Activated CD4-positive, alpha-beta memory T cell treated with anti-CD3 and anti-CD28 coated beads for 36 hours (primary cell): ENCODE results near the gene FASTKD1. TPM values are rescaled to one million over a fixed set of nuclear protein-coding genes. Genes with fewer than 3 reads are reported as not detected.
A peak's percentile ranks its signal among the peaks of the same experiment; 100 is the strongest.
"Not testable (repeated sequence)": the region's sequence is repeated elsewhere in the genome, so short reads cannot be mapped to it uniquely, and the experiment has no call there.

Source experiments
- CTCF ChIA-PET: fragments of 350-600 bp; sonication (Branson Sonifier 250); formaldehyde crosslinking; loops from one replicate; lab custom pipeline; 2021; ENCODE audit warnings: antibody characterized with exemption, inconsistent platforms; lab: Charles Lee
- POLR2A ChIA-PET: fragments of 350-600 bp; sonication (Branson Sonifier 250); formaldehyde crosslinking; loops from one replicate; lab custom pipeline; 2021; ENCODE audit warnings: antibody characterized with exemption; lab: Charles Lee
- DNase-seq: peaks from one replicate; pipeline ENCODE4 v3.0.0-alpha.2; 2020
- H3K27ac Mint-ChIP-seq: one replicate; pipeline ENCODE4 v1.8.0; 2021; ENCODE audit warnings: mixed read lengths
- H3K27me3 Mint-ChIP-seq: one replicate; pipeline ENCODE4 v1.8.0; 2021; ENCODE audit warnings: mixed read lengths
- H3K36me3 Mint-ChIP-seq: one replicate; pipeline ENCODE4 v1.8.0; 2021; ENCODE audit warnings: mixed read lengths
- H3K4me1 Mint-ChIP-seq: one replicate; pipeline ENCODE4 v1.8.0; 2021; ENCODE audit warnings: low read depth, mixed read lengths
- H3K4me3 Mint-ChIP-seq: one replicate; pipeline ENCODE4 v1.8.0; 2021; ENCODE audit warnings: mild to moderate bottlenecking, mixed read lengths
- H3K9me3 Mint-ChIP-seq: one replicate; pipeline ENCODE4 v1.8.0; 2021; ENCODE audit warnings: mixed read lengths
- intact Hi-C: fragments of 100-400 bp; cut with micrococcal nuclease; formaldehyde crosslinking; loops from one replicate; pipeline ENCODE4 v1.15.1; 2023
- total RNA-seq, 2 experiments: library from RNA; stranded (reverse); gene quantifications; one replicate each; pipeline ENCODE4 v1.2.3, GENCODE V29; 2021

The FASTKD1 gene
- total RNA-seq, 2 experiments from 2014 or later = 41.6 to 47.6 TPM

GRCh38 chr2:169571571-169571970 is 2.1 kb downstream of the FASTKD1 start:
- no peak overlapping the region for H3K27ac Mint-ChIP-seq
- H3K36me3 Mint-ChIP-seq = peaks cover 8% of the 10 kb centered on the region
- no peak overlapping the region for H3K4me3 Mint-ChIP-seq
- no peak for DNase-seq
- H3K9me3 Mint-ChIP-seq = no peaks in the 10 kb centered on the region
- CTCF ChIA-PET = interaction anchor here (0.9 to 1.1 kb wide), 2 partner anchors 9 to 92 kb away, joined by 3 to 4 read pairs; partner anchors contain the start of gene BBS5
- intact Hi-C loops = loop anchor here (5.0 to 10.0 kb wide), 2 partner anchors 94 to 207 kb away; partner anchors contain the start of genes BBS5 and LRP2
- H3K27me3 Mint-ChIP-seq = no peaks in the 10 kb centered on the region
- H3K4me1 Mint-ChIP-seq = peaks cover 25% of the 10 kb centered on the region
- POLR2A ChIA-PET = interaction anchor here (0.6 kb wide), 1 partner anchor 227 kb away, joined by 3 read pairs; the partner anchor contains the start of gene SSB

- intact Hi-C loops = loop anchor here (5.0 to 10.0 kb wide), 2 partner anchors 93 to 206 kb away; partner anchors contain the start of genes BBS5 and LRP2
- DNase-seq, H3K27ac Mint-ChIP-seq, POLR2A ChIA-PET, H3K9me3 Mint-ChIP-seq, CTCF ChIA-PET, H3K27me3 Mint-ChIP-seq, H3K4me3 Mint-ChIP-seq: not testable (repeated sequence)
- Mint-ChIP-seq H3K36me3 (peaks cover 11% of the 10 kb centered on the region), H3K4me1 (peaks cover 25% of the 10 kb centered on the region)
Measured at GRCh38 chr2:169570752-169571151, 2.9 kb downstream of the FASTKD1 start.

- Mint-ChIP-seq H3K27ac (no peak overlapping the region), H3K4me1 (peaks cover 25% of the 10 kb centered on the region), H3K4me3 (no peak overlapping the region), H3K36me3 (peaks cover 15% of the 10 kb centered on the region), H3K27me3 (no peaks in the 10 kb centered on the region), H3K9me3 (no peaks in the 10 kb centered on the region)
- CTCF ChIA-PET = no interaction called here
- POLR2A ChIA-PET = no interaction called here
- DNase-seq = no peak
- intact Hi-C loops = loop anchor here (5.0 to 10.0 kb wide), 2 partner anchors 93 to 205 kb away; partner anchors contain the start of genes BBS5 and LRP2
Measured at GRCh38 chr2:169569948-169570347, 3.7 kb downstream of the FASTKD1 start.

- CTCF ChIA-PET = no interaction called here
Measured at GRCh38 chr2:169565686-169566085, 8.0 kb downstream of the FASTKD1 start.

GRCh38 chr2:169562519-169562918 is 11.1 kb downstream of the FASTKD1 start:
- Mint-ChIP-seq H3K27ac (no peak overlapping the region), H3K4me1 (no peaks in the 10 kb centered on the region), H3K9me3 (no peaks in the 10 kb centered on the region), H3K4me3 (no peak overlapping the region), H3K27me3 (no peaks in the 10 kb centered on the region), H3K36me3 (peaks cover 26% of the 10 kb centered on the region)
- intact Hi-C loops = no loop called here
- DNase-seq = no peak
- CTCF ChIA-PET = interaction anchor here (1.2 kb wide), 1 partner anchor 9 kb away, joined by 4 read pairs; no protein-coding TSS in a partner anchor
- POLR2A ChIA-PET = interaction anchor here (1.0 kb wide), 1 partner anchor 11 kb away, joined by 3 read pairs; the partner anchor contains the start of gene FASTKD1

More at GRCh38 chr2:169565686-169566085, 8.0 kb downstream of the FASTKD1 start:
- no peak for DNase-seq
- Mint-ChIP-seq H3K36me3 (peaks cover 26% of the 10 kb centered on the region), H3K27ac (no peak overlapping the region), H3K9me3 (no peaks in the 10 kb centered on the region), H3K4me1 (peaks cover 11% of the 10 kb centered on the region), H3K27me3 (no peaks in the 10 kb centered on the region), H3K4me3 (no peak overlapping the region)
- intact Hi-C loops = no loop called here
- POLR2A ChIA-PET = no interaction called here

GRCh38 chr2:169562084-169562483 is 11.6 kb downstream of the FASTKD1 start:
- H3K27me3 Mint-ChIP-seq, intact Hi-C loops, H3K27ac Mint-ChIP-seq, H3K4me1 Mint-ChIP-seq, DNase-seq, H3K4me3 Mint-ChIP-seq, H3K9me3 Mint-ChIP-seq: not testable (repeated sequence)
- POLR2A ChIA-PET = interaction anchor here (1.0 kb wide), 1 partner anchor 12 kb away, joined by 3 read pairs; the partner anchor contains the start of gene FASTKD1
- CTCF ChIA-PET = interaction anchor here (1.2 kb wide), 1 partner anchor 10 kb away, joined by 4 read pairs; no protein-coding TSS in a partner anchor
- peaks cover 26% of the 10 kb centered on the region for H3K36me3 Mint-ChIP-seq

GRCh38 chr2:169561364-169561763 is 12.3 kb downstream of the FASTKD1 start:
- Mint-ChIP-seq H3K27me3 (no peaks in the 10 kb centered on the region), H3K9me3 (no peaks in the 10 kb centered on the region), H3K36me3 (peaks cover 26% of the 10 kb centered on the region), H3K4me3 (no peak overlapping the region), H3K27ac (no peak overlapping the region), H3K4me1 (no peaks in the 10 kb centered on the region)
- intact Hi-C loops = loop anchor here (2.0 kb wide), 1 partner anchor 89 kb away; no protein-coding TSS in a partner anchor
- CTCF ChIA-PET = interaction anchor here (1.0 kb wide), 1 partner anchor 98 kb away, joined by 3 read pairs; no protein-coding TSS in a partner anchor
- POLR2A ChIA-PET = no interaction called here
- DNase-seq = no peak

- H3K36me3 Mint-ChIP-seq = peaks cover 28% of the 10 kb centered on the region
- H3K9me3 Mint-ChIP-seq = no peaks in the 10 kb centered on the region
- DNase-seq = no peak
- H3K27ac Mint-ChIP-seq = no peak overlapping the region
- ChIA-PET POLR2A (no interaction called here), CTCF (no interaction called here)
- no peak overlapping the region for H3K4me3 Mint-ChIP-seq
- H3K27me3 Mint-ChIP-seq = no peaks in the 10 kb centered on the region
- intact Hi-C loops = no loop called here
- H3K4me1 Mint-ChIP-seq = peaks cover 12% of the 10 kb centered on the region
Measured at GRCh38 chr2:169546756-169547155, 26.9 kb downstream of the FASTKD1 start.

GRCh38 chr2:169542433-169542832 is 31.2 kb downstream of the FASTKD1 start:
- ChIA-PET POLR2A (no interaction called here), CTCF (no interaction called here)
- no peaks in the 10 kb centered on the region for H3K27me3 Mint-ChIP-seq
- H3K4me1 Mint-ChIP-seq = peaks cover 12% of the 10 kb centered on the region
- peaks cover 29% of the 10 kb centered on the region for H3K36me3 Mint-ChIP-seq
- no peak overlapping the region for H3K4me3 Mint-ChIP-seq
- DNase-seq = no peak
- intact Hi-C loops = no loop called here
- no peaks in the 10 kb centered on the region for H3K9me3 Mint-ChIP-seq
- H3K27ac Mint-ChIP-seq = no peak overlapping the region

- CTCF ChIA-PET = no interaction called here
- no peak overlapping the region for H3K4me3 Mint-ChIP-seq
- peaks cover 23% of the 10 kb centered on the region for H3K36me3 Mint-ChIP-seq
- no peaks in the 10 kb centered on the region for H3K4me1 Mint-ChIP-seq
- intact Hi-C loops = no loop called here
- POLR2A ChIA-PET = no interaction called here
- no peaks in the 10 kb centered on the region for H3K27me3 Mint-ChIP-seq
- DNase-seq = no peak
- H3K9me3 Mint-ChIP-seq = no peaks in the 10 kb centered on the region
- no peak overlapping the region for H3K27ac Mint-ChIP-seq
Measured at GRCh38 chr2:169540146-169540545, 33.5 kb downstream of the FASTKD1 start.

GRCh38 chr2:169539460-169539859 is 34.2 kb downstream of the FASTKD1 start:
- peaks cover 21% of the 10 kb centered on the region for H3K36me3 Mint-ChIP-seq
- H3K9me3 Mint-ChIP-seq, POLR2A ChIA-PET, H3K27ac Mint-ChIP-seq, DNase-seq, H3K27me3 Mint-ChIP-seq, H3K4me3 Mint-ChIP-seq, H3K4me1 Mint-ChIP-seq, CTCF ChIA-PET, intact Hi-C loops: not testable (repeated sequence)

GRCh38 chr2:169528271-169528701 is 45.4 kb downstream of the FASTKD1 start:
- ChIA-PET CTCF (interaction anchor here (0.5 to 1.4 kb wide), 13 partner anchors 9 to 406 kb away, joined by 3 to 8 read pairs (median 4); partner anchors contain the start of genes BBS5 and KLHL41), POLR2A (no interaction called here)
- no peak overlapping the region for H3K4me3 Mint-ChIP-seq
- no peaks in the 10 kb centered on the region for H3K27me3 Mint-ChIP-seq
- H3K9me3 Mint-ChIP-seq = no peaks in the 10 kb centered on the region
- no peak overlapping the region for H3K27ac Mint-ChIP-seq
- peak; percentile 81 for DNase-seq
- H3K36me3 Mint-ChIP-seq = peaks cover 4% of the 10 kb centered on the region
- no peaks in the 10 kb centered on the region for H3K4me1 Mint-ChIP-seq
- intact Hi-C loops = loop anchor here (1.0 kb wide), 1 partner anchor 400 kb away; no protein-coding TSS in a partner anchor
